Body of pancreas (tissue), 4 donors: ENCODE results near the gene PDZD2. TPM values are rescaled to one million over a fixed set of nuclear protein-coding genes. Genes with fewer than 3 reads are reported as not detected.

Experiments
- ATAC-seq: fragments of 150-250 bp; one replicate; pipeline ENCODE4 v1.9.1; 2016
- DNase-seq, 4 donors: peaks; one replicate each; pipeline ENCODE4 v3.0.0-alpha.2; 2019
- H3K27ac ChIP-seq, 4 donors: fragments of 200-600 bp; sonication (generic); 1 replicate in 3 of 4; 2 replicates in 1 of 4; pipeline versions ENCODE4 v1.5.1 to v1.6.1; 2016 to 2019; ENCODE audit warnings: mild to moderate bottlenecking in 1 of 4, mixed read lengths in 1 of 4, moderate library complexity in 1 of 4
- H3K27me3 ChIP-seq, 2 donors: fragments of 200-600 bp; sonication (generic); one replicate each; pipeline ENCODE4 v1.6.0; 2016; ENCODE audit warnings: mild to moderate bottlenecking in 1 of 2
- H3K36me3 ChIP-seq, 2 donors: fragments of 200-600 bp; sonication (generic); replicated peaks in 1 of 2; 2 replicates each; pipeline ENCODE4 v1.5.1; 2016; ENCODE audit warnings: low read depth in 2 of 2; ENCODE audit not compliant: insufficient read depth in 1 of 2
- H3K4me1 ChIP-seq: fragments of 200-600 bp; sonication (generic); one replicate; pipeline ENCODE4 v1.6.0; 2016
- H3K4me3 ChIP-seq, 2 donors: fragments of 200-600 bp; sonication (generic); 1 replicate in 1 of 2; 2 replicates in 1 of 2; pipeline ENCODE4 v1.5.1; 2016 to 2019
- H3K9me3 ChIP-seq, 3 donors: fragments of 200-600 bp; sonication (generic); 1 replicate in 2 of 3; 2 replicates in 1 of 3; pipeline ENCODE4 v1.5.1; 2016
- CTCF ChIP-seq, 7 experiments: fragments of 450-650 bp in 4 of 7; fragments of 200-600 bp in 3 of 7; sonication (generic) in 3 of 7; IDR thresholded peaks; one replicate each; pipeline ENCODE4 v1.5.1; 2016 to 2019; ENCODE audit warnings: antibody characterized with exemption in 7 of 7
- POLR2A ChIP-seq, 3 donors: fragments of 450-650 bp; IDR thresholded peaks; one replicate each; pipeline ENCODE4 v1.6.1; 2016; ENCODE audit warnings: antibody characterized with exemption in 3 of 3, mild to moderate bottlenecking in 2 of 3
- WGBS, 2 donors: methylation state at CpG; one replicate each; pipeline ENCODE4 v1.1.5; 2017; 5-methylcytosine and 5-hydroxymethylcytosine counted together
- intact Hi-C: fragments of 100-400 bp; cut with DNase I; formaldehyde crosslinking; loops from one replicate; pipeline ENCODE4 v1.15.1; 2023
- total RNA-seq, 2 donors: library from RNA; depleted of rRNA; stranded (reverse); fragments of >200 nt; gene quantifications; one replicate each; pipeline ENCODE4 v1.1.0, GENCODE V29; 2016

PDZD2 gene
- total RNA-seq, 2 donors from 2014 or later: 3.9 to 12.9 TPM

- intact Hi-C loops: no loop called here
- Histone ChIP-seq H3K4me1 (no peaks in the 10 kb centered on the region), H3K9me3 (no peaks in the 10 kb centered on the region), H3K4me3 (no peak overlapping the region), H3K27me3 (no peaks in the 10 kb centered on the region), H3K36me3 (peaks cover 12 to 25% of the 10 kb centered on the region in 2 donors), H3K27ac (no peak overlapping the region)
- TF ChIP-seq POLR2A (IDR thresholded peaks at IDR 0.05) (no peak), CTCF (IDR thresholded peaks at IDR 0.05) (no peak)
- 95 to 97% methylated on average over 4 of the region's 4 CpGs for WGBS, 2 donors
- ATAC-seq (no peak), DNase-seq (no peak)
Measured at GRCh38 chr5:32107291-32107690, 468.4 kb downstream of the PDZD2 start.

GRCh38 chr5:32108167-32108566, 469.2 kb downstream of the PDZD2 start:
- peaks cover 12 to 26% of the 10 kb centered on the region in 2 donors for H3K36me3 ChIP-seq
- no peak for TF ChIP-seq CTCF (IDR thresholded peaks at IDR 0.05)
- TF ChIP-seq POLR2A (IDR thresholded peaks at IDR 0.05): no peak
- ATAC-seq (no peak), DNase-seq (no peak)
- intact Hi-C loops: no loop called here
- H3K4me1 ChIP-seq: no peaks in the 10 kb centered on the region
- H3K27me3 ChIP-seq: no peaks in the 10 kb centered on the region
- H3K4me3 ChIP-seq: no peak overlapping the region
- WGBS, 2 donors: 82 to 96% methylated on average over 4 of the region's 4 CpGs
- no peak overlapping the region for H3K27ac ChIP-seq
- no peaks in the 10 kb centered on the region for H3K9me3 ChIP-seq

GRCh38 chr5:32109236-32109635, 470.3 kb downstream of the PDZD2 start:
- TF ChIP-seq CTCF (IDR thresholded peaks at IDR 0.05): no peak
- no peak for TF ChIP-seq POLR2A (IDR thresholded peaks at IDR 0.05)
- Histone ChIP-seq H3K36me3 (peaks cover 5 to 16% of the 10 kb centered on the region in 2 donors), H3K27me3 (no peaks in the 10 kb centered on the region), H3K9me3 (no peaks in the 10 kb centered on the region), H3K4me1 (no peaks in the 10 kb centered on the region), H3K27ac (no peak overlapping the region), H3K4me3 (no peak overlapping the region)
- ATAC-seq (no peak), DNase-seq (no peak)
- 94 to 95% methylated on average over 10 of the region's 10 CpGs for WGBS, 2 donors
- intact Hi-C loops: no loop called here

DNA sequence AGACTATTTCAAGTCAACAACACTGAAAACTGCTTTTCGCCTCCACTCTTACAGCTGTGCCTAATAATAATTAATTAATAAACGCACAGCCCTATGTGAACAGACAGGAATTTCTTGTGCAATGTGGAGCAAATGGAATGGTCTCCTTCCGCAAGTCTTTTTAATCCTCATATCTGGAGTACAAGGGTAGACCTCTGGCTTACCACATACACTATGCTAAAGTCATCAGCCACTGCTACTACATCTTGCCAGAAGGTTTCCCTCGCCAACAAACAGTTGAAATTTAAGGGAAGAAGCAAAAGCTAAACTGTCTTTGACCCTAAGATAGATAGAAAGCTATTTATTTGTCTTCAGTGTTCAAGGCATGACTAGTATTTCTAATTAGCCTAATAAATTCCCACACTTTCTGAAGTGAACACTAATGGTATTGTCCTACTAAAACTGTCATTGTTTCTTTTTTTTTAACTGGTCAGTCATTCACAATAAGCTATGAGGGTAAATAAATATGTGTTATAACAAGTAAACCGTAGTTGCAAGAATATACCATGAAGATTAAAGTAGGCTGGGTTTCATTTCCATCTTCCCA, 471.3 kb downstream of the PDZD2 start:
- Histone ChIP-seq H3K4me3 (no peak overlapping the region), H3K27ac (no peak overlapping the region), H3K9me3 (no peaks in the 10 kb centered on the region), H3K36me3 (peaks cover 5 to 13% of the 10 kb centered on the region in 2 donors), H3K4me1 (no peaks in the 10 kb centered on the region), H3K27me3 (no peaks in the 10 kb centered on the region)
- DNase-seq (no peak), ATAC-seq (no peak)
- WGBS, 2 donors: 80 to 84% methylated on average over 5 of the region's 5 CpGs
- TF ChIP-seq POLR2A (IDR thresholded peaks at IDR 0.05) (no peak), CTCF (IDR thresholded peaks at IDR 0.05) (no peak)
- intact Hi-C loops: no loop called here

- DNase-seq: no peak
- Histone ChIP-seq H3K4me3 (no peak overlapping the region), H3K36me3 (peaks cover 4 to 5% of the 10 kb centered on the region in 2 donors), H3K9me3 (no peaks in the 10 kb centered on the region), H3K27ac (no peak overlapping the region), H3K27me3 (no peaks in the 10 kb centered on the region), H3K4me1 (peaks cover 6% of the 10 kb centered on the region)
- ATAC-seq: no peak
- TF ChIP-seq POLR2A (IDR thresholded peaks at IDR 0.05): no peak
- TF ChIP-seq CTCF (IDR thresholded peaks at IDR 0.05): no peak
- 87 to 91% methylated on average over 3 of the region's 3 CpGs for WGBS, 2 donors
- intact Hi-C loops: no loop called here
Measured at GRCh38 chr5:32115985-32116384, 477.1 kb downstream of the PDZD2 start.
